Measurements from ENCODE around the gene DIDO1. TPM values are rescaled to one million over a fixed set of nuclear protein-coding genes. Genes with fewer than 3 reads are reported as not detected.

The DIDO1 gene
- polyA plus RNA-seq, 2 of the 4 experiments (the other 2 are of a cell fraction): 12.6 to 14.8 TPM

DNA sequence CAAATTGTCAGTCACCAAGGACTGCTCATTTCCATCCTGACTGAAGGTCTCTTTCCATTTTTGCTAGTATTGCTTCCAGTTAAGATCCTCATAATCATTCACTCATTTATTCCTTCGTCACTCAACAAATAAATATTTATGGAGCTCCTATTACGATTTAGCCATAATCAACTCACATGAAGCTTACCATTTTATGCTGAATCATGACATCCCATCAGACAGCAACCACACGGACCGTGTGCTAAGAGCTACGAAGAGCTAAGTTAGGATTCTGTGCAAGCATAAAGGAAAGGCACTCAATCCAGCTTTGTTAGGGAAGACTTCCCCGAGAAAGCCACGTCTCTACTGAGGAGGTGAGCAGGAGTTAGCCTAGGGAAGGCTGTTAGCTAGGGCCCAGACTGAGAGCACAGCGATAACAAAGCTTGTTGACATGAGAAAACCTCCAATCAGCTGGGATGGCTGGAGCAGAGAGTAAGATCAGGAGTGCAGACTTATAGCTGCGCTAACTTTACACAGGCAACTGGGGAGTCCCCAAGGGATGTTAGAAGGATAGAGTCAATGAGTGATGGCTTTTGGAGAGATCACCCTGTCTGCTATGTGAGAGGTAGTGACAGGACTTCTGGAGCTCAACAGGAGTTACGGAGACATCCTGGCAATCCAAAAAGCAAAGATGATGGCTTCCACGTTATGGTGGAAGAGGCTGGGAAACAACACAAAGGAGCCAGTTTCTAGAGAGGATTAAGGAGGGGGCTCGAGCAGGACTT lies 9.1 kb upstream of the DIDO1 start:
- ChIA-PET CTCF (interaction anchor here (1.0 to 3.2 kb wide), 14 partner anchors 8 to 144 kb away, joined by 3 to 20 read pairs (median 6); partner anchors contain the start of gene DIDO1), POLR2A (interaction anchor here (1.1 kb wide), 1 partner anchor 60 kb away, joined by 3 read pairs; no protein-coding TSS in a partner anchor)
- Histone ChIP-seq H3K4me1 (peaks cover 31% of the 10 kb centered on the region), H3K4me2 (peak overlapping the region; percentile 86; the same call in 2 of the 3 replicates), H3K27ac (no peak overlapping the region), H3K4me3 (no peak overlapping the region), H3K9me3 (no peaks in the 10 kb centered on the region)
- DNase-seq (ENCODE audit: low read depth in 1 of 2, low spot score in 1 of 2): no peak
- WGBS (ENCODE audit: missing lambda C conversion rate): 92% methylated on average over 12 of the region's 12 CpGs
- no peak for FAIRE-seq
- no peak for ATAC-seq
- TF ChIP-seq MAFK (IDR thresholded peaks at IDR 0.05; ENCODE audit: partially characterized antibody) (peak; percentile 84), RAD21 (conservative IDR thresholded peaks at IDR 0.05 in 1 of 2, IDR thresholded peaks at IDR 0.05 in 1 of 2) (no peak), CHD2 (IDR thresholded peaks at IDR 0.05; ENCODE audit: low read length, partially characterized antibody) (no peak), NFE2L2 (conservative IDR thresholded peaks at IDR 0.05; ENCODE audit: low read length) (no peak)

DNA sequence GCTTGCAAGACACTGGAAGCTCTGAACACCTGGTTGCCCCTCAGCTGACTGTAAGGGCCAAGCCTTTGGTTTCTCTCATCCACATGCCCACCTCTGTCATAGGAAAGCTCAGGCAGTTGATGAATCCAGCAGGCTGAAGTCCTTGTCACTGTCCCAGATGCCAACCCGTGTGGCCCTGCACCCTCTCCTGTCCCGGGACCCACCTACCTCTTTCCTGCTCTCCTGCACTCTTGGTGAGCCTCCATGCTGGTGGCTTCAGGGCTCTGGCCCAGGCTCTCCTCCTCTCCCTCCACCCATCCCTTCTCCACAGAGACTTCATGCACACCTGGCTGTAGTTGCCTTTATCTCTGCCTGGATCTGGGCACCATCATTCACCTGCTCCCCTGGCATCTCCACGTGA lies 7.7 kb upstream of the DIDO1 start:
- H3K4me2 ChIP-seq: no peak overlapping the region
- WGBS (ENCODE audit: missing lambda C conversion rate): 86% methylated on average over 3 of the region's 3 CpGs
- POLR2A ChIA-PET: no interaction called here
- H3K9me3 ChIP-seq: no peaks in the 10 kb centered on the region
- peaks cover 22% of the 10 kb centered on the region for H3K4me1 ChIP-seq
- H3K27ac ChIP-seq: no peak overlapping the region
- DNase-seq (ENCODE audit: low read depth in 1 of 2, low spot score in 1 of 2) (no peak), FAIRE-seq (no peak), ATAC-seq (no peak)
- no peak overlapping the region for H3K4me3 ChIP-seq
- TF ChIP-seq ZC3H11A (IDR thresholded peaks at IDR 0.05) (no peak), JUNB (IDR thresholded peaks at IDR 0.05) (no peak), HOXA7 (CRISPR knock-in tag; IDR thresholded peaks at IDR 0.05) (no peak), ESRRA (IDR thresholded peaks at IDR 0.05; ENCODE audit: borderline replicate concordance, low read length) (no peak), RNF2 (IDR thresholded peaks at IDR 0.05; ENCODE audit: borderline replicate concordance, low read depth) (no peak), RFX5 (IDR thresholded peaks at IDR 0.05) (no peak), FOSB (CRISPR knock-in tag; IDR thresholded peaks at IDR 0.05) (no peak)
- TF ChIP-seq, protein P1, sequence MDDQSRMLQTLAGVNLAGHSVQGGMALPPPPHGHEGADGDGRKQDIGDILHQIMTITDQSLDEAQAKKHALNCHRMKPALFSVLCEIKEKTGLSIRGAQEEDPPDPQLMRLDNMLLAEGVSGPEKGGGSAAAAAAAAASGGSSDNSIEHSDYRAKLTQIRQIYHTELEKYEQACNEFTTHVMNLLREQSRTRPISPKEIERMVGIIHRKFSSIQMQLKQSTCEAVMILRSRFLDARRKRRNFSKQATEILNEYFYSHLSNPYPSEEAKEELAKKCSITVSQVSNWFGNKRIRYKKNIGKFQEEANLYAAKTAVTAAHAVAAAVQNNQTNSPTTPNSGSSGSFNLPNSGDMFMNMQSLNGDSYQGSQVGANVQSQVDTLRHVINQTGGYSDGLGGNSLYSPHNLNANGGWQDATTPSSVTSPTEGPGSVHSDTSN (IDR thresholded peaks at IDR 0.05): no peak
- CTCF ChIA-PET: interaction anchor here (0.9 to 3.2 kb wide), 9 partner anchors 9 to 122 kb away, joined by 4 to 20 read pairs (median 6); partner anchors contain the start of gene DIDO1

DNA sequence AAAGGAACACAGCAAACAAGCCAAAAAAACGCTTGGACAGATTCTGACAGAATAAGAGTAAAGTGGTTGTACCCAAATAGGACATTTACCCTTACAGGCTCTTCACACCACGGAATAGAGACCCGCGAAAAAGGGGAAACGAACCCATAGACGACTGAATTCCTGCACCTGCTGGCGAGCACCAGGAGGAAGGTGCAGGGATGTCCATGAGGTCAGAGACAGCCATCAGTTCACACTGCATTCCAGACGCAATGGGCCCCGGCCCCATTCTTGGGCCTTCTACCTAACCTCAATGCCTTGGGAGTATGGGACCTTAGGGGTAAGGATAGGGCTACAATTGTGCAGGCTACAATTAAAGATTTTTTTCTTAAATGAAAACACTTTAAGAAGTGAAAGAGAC lies 5.2 kb upstream of the DIDO1 start:
- Histone ChIP-seq H3K4me3 (no peak overlapping the region), H3K4me2 (no peak overlapping the region), H3K4me1 (peaks cover 23% of the 10 kb centered on the region), H3K27ac (no peak overlapping the region), H3K9me3 (no peaks in the 10 kb centered on the region)
- ATAC-seq: no peak
- POLR2A ChIA-PET: no interaction called here
- TF ChIP-seq, protein P2, sequence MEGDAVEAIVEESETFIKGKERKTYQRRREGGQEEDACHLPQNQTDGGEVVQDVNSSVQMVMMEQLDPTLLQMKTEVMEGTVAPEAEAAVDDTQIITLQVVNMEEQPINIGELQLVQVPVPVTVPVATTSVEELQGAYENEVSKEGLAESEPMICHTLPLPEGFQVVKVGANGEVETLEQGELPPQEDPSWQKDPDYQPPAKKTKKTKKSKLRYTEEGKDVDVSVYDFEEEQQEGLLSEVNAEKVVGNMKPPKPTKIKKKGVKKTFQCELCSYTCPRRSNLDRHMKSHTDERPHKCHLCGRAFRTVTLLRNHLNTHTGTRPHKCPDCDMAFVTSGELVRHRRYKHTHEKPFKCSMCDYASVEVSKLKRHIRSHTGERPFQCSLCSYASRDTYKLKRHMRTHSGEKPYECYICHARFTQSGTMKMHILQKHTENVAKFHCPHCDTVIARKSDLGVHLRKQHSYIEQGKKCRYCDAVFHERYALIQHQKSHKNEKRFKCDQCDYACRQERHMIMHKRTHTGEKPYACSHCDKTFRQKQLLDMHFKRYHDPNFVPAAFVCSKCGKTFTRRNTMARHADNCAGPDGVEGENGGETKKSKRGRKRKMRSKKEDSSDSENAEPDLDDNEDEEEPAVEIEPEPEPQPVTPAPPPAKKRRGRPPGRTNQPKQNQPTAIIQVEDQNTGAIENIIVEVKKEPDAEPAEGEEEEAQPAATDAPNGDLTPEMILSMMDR (IDR thresholded peaks at IDR 0.05): no peak
- TF ChIP-seq, protein P3, sequence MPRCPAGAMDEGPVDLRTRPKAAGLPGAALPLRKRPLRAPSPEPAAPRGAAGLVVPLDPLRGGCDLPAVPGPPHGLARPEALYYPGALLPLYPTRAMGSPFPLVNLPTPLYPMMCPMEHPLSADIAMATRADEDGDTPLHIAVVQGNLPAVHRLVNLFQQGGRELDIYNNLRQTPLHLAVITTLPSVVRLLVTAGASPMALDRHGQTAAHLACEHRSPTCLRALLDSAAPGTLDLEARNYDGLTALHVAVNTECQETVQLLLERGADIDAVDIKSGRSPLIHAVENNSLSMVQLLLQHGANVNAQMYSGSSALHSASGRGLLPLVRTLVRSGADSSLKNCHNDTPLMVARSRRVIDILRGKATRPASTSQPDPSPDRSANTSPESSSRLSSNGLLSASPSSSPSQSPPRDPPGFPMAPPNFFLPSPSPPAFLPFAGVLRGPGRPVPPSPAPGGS (IDR thresholded peaks at IDR 0.05): no peak
- TF ChIP-seq ZFP36 (IDR thresholded peaks at IDR 0.05; ENCODE audit: borderline replicate concordance, partially characterized antibody): no peak
- no peak for TF ChIP-seq CBX2 (IDR thresholded peaks at IDR 0.05; ENCODE audit: borderline replicate concordance, low read depth)
- no peak for TF ChIP-seq HDAC2 (IDR thresholded peaks at IDR 0.05)
- TF ChIP-seq ZSCAN20 (CRISPR knock-in tag; IDR thresholded peaks at IDR 0.05): no peak
- TF ChIP-seq SREBF2 (IDR thresholded peaks at IDR 0.05): no peak
- no peak for TF ChIP-seq EHMT2 (IDR thresholded peaks at IDR 0.05; ENCODE audit: low read depth)
- no peak for TF ChIP-seq BHLHE40 (IDR thresholded peaks at IDR 0.05; ENCODE audit: low read depth, low read length)
- TF ChIP-seq, protein P4, sequence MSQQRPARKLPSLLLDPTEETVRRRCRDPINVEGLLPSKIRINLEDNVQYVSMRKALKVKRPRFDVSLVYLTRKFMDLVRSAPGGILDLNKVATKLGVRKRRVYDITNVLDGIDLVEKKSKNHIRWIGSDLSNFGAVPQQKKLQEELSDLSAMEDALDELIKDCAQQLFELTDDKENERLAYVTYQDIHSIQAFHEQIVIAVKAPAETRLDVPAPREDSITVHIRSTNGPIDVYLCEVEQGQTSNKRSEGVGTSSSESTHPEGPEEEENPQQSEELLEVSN (IDR thresholded peaks at IDR 0.05; ENCODE audit: borderline replicate concordance, low read depth): no peak
- TF ChIP-seq, protein P5, sequence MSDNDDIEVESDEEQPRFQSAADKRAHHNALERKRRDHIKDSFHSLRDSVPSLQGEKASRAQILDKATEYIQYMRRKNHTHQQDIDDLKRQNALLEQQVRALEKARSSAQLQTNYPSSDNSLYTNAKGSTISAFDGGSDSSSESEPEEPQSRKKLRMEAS (IDR thresholded peaks at IDR 0.05): no peak
- no peak for TF ChIP-seq SMC3 (IDR thresholded peaks at IDR 0.05)
- TF ChIP-seq, protein P6, sequence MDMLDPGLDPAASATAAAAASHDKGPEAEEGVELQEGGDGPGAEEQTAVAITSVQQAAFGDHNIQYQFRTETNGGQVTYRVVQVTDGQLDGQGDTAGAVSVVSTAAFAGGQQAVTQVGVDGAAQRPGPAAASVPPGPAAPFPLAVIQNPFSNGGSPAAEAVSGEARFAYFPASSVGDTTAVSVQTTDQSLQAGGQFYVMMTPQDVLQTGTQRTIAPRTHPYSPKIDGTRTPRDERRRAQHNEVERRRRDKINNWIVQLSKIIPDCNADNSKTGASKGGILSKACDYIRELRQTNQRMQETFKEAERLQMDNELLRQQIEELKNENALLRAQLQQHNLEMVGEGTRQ (IDR thresholded peaks at IDR 0.05): no peak
- TF ChIP-seq MAZ (IDR thresholded peaks at IDR 0.05; ENCODE audit: borderline replicate concordance, low read depth, low read length): no peak
- DNase-seq (ENCODE audit: low read depth in 1 of 2, low spot score in 1 of 2): no peak
- WGBS (ENCODE audit: missing lambda C conversion rate): 78% methylated on average over 9 of the region's 9 CpGs
- CTCF ChIA-PET: interaction anchor here (1.0 kb wide), 1 partner anchor 39 kb away, joined by 3 read pairs; no protein-coding TSS in a partner anchor
- no peak for FAIRE-seq

Data from A549 (cell line).